HG03135 (cell line): Measurements from ENCODE around the gene MSMP.

ENCODE experiments used
- ATAC-seq: cut with Tn5 transposase; IDR thresholded peaks from one replicate; pipeline ENCODE4 v1.9.1; 2021; ENCODE audit warnings: mild to moderate bottlenecking, moderate library complexity; ENCODE audit not compliant: unreplicated experiment

MSMP gene

DNA sequence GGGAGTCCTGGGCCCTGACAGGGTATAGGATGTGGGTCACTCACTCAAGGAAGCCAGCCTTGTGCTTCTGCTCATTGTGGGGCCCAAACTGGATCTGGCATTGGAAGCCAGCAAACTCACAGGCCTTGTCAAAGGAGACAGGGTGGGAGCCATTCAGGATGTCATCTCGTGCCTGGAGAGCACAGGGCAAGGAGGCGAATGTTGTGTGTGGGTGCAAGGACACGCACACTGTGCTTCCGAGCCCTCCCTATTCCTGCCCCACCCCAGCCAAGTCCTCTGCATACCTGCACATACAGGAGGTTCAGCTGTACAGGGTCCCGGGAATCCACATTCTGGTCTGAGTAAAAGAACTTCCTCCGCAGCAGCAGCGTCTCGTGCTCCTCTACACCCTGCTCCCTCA, 30.2 kb downstream of the MSMP start:
- no peak for ATAC-seq

- ATAC-seq: no peak
Observed at GRCh38 chr9:35723426-35723825, 30.6 kb downstream of the MSMP start.

DNA sequence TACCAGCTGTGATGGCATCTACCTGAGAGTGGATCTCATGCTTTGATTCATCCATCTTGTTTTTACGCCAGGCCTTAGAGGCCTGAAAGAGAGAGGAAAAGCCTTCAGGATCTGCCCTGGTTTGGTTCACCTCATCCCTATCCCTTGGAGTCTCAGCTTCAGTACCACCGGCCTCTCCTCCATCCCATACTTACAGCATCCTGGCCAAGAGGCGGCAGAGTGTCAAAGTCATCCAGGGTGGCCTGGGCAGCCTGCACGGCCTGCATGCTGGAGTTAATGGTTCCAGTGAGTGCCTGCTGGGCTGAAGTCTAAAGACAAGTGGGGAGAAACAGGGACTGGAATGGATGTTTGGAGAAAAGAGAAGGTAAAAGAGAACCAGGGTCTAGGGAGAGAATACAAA, 34.5 kb downstream of the MSMP start:
- ATAC-seq: no peak

GRCh38 chr9:35718721-35719511, 35.2 kb downstream of the MSMP start:
- ATAC-seq: no peak

- no peak for ATAC-seq
Observed at GRCh38 chr9:35717132-35717870, 36.8 kb downstream of the MSMP start.

GRCh38 chr9:35716230-35716629, 37.8 kb downstream of the MSMP start:
- no peak for ATAC-seq

- no peak for ATAC-seq
Observed at GRCh38 chr9:35714579-35715252, 39.4 kb downstream of the MSMP start.

DNA sequence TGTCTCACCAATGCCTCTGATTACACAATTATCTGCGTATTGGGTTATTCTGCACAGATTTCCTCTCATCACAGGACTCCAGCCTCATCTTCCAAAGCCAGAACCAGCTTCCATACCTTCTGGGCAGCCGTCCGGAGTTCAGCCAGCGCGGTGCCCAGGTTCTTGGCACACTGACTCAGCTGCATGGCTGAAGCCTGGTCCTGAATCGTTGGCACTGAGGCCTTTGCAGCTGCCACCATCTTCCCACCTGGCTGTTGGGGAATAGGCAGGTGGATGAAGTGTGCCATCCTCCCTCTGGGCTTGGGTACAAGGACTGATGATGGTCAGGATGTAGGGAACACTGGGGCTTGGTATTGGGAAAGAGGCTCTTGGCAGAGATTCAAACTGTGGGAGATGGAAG, 40.0 kb downstream of the MSMP start:
- ATAC-seq: no peak

GRCh38 chr9:35713578-35713977, 40.5 kb downstream of the MSMP start:
- ATAC-seq: no peak

GRCh38 chr9:35712762-35713400, 41.2 kb downstream of the MSMP start:
- ATAC-seq: no peak

DNA sequence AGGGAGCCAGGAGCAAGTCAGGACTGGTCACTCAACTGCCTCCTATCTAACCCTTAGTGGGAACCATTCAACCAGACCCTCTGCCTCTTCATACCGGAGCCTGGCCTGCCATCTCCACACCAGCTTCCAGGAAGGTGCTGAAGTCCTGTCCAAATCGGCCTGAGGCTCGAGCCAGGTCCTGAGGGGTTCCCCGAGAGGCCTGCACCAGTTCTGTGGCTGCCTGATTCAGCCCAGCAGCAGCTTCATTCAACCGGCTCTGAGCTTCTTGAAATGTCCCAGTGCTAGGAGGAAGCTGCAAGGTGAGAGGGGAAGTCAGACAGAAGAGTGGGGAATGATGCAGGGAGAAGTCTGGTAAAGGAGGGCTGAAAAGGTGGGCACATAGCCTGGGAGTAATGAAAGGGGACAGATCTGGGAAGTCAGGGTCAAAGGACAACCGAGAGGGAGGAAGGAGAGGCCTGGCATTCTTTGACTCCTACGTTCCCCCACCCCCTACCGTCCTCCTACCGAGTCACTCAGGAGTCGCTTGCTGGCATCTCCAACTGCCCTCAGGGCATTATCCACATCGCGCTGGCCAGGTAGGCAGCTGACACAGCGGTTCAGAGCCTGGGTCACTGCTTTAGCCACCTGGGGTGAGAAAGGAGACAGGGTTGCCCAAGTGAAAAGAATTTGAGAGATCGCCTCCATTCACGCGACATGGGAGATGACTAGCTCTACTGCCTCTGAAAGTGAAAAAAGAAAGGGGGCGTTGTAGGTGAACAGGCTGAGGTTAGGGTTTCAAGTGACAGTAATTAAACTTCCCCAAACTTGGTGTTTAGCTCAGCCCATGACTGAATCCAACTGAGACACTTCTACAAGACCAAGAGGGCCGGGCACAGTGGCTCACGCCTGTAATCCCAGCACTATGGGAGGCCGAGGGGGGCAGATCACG, 42.3 kb downstream of the MSMP start:
- no peak for ATAC-seq

DNA sequence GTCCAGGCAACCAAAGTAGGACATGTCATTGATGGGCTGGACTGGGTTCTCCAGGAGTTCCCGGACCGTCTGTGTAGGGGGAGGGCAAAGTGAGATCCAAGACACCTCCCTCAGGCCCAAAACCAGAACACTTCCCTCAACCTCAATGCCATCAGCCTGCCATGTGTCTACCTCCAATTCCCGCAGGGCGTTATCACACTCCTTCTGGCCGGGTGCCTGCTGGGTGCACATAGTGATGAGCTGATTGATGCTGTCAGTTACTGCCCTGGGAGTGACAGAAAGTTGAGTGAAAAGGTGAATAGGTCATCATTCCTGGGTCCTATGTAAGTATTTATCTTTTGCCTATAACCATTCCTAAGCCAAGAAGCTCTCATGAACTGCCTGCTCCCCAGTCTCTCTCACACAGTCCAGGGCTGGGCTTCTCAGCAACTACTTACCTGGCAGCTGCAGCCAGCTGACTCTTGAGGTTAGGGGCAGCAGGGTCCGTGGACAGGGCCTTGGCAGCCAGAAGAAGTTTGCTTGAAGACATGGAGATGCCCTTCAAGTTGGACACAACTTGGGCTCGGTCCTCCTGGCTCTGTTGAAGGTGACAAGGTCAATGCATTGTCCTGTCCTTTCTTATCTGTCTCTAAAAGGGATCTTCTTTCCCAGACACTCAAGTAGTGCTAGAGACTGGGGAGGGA, 43.1 kb downstream of the MSMP start:
- no peak for ATAC-seq

GRCh38 chr9:35708146-35708545, 45.9 kb downstream of the MSMP start:
- ATAC-seq: no peak

- ATAC-seq: no peak
Observed at GRCh38 chr9:35706951-35707350, 47.1 kb downstream of the MSMP start.

DNA sequence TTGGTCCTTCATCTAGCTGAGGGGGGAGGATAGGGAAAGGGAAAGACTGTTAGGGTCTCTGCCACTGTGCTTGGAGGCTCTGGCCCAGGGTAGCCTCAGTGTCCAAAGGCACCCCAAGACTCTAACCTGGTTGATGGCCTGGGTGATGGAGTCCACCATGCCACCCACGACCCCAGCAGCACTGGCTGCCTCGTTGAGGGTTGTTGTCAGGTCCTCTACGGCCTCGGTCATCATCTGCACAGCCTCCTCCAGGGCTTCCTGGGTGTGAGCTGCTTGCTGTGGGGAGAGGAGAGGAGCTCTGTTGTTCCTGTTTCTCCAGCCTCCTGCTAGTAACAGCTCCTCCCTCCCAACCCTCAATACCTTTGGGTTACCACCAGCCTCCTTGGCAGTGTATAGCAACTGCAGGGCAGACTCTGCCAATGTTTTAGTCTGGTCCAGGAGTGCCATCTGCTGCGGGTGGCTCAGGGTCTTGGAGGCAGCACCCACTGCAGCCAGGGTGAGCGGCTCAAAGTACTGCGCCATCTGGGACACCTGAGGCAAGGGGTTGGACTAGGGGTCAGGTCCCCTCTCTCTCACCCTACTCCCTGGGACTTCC, 48.1 kb downstream of the MSMP start:
- ATAC-seq: no peak

DNA sequence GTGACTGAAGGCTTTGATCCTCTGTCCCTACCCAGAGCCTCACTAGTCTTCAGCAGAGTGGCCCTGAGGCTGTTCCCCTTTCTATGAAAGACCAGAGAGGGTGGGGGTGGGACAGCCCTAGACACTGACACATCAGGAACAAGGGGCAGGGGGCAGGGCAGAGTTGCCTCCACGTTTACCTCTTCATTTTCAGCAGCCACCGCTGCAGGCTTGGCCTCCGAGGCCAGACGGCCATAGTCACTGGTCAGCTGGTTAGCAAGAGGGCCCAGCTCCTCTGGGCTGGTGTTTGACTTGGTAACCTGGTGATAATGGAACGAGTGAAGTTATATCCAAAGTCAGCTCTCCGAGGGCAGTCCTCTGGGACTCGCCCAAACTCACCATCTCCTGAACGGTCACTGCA, 48.7 kb downstream of the MSMP start:
- no peak for ATAC-seq

DNA sequence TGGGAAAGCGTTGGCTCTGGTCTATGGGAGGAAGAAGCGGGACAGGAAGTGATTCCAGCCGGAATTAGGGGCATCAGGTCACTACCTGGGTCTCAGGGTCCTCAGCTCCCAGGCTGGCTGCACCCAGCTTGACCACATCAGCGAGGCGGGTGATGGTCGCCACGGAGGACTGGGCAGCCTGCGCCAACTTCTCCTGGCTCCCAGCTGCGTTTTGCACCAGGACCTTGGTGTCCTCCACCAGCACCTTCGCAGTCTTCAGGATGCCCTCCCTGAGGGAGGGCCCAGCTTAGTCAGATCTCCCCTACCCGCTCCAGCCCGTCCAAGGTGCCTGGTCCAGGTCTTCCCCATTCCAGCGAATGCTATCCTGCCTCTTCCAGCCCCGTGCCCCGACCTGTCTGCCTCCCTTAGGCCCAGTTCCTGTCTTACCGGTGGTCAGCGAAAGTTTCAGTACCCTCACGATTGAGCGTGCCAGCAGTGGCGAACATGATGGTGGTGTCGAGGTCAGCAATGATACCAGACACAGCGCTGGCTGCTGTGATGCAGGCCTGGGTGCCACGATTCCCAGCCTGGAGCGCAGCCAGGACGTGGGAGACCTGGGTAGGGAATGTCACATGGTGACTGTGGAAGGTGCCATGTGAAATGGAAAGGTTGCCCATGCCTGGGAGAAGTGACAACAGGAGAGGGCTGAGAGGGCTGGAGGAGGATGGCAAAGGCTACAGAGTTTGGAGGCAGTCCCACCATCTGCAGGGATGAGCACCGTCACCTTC, 50.0 kb downstream of the MSMP start:
- no peak for ATAC-seq
